Karpas-422 (cell line): Measurements from ENCODE around the gene SPNS2. TPM values are rescaled to one million over a fixed set of nuclear protein-coding genes. Genes with fewer than 3 reads are reported as not detected.

ENCODE experiments used
- DNase-seq: peaks from one replicate; pipeline ENCODE4 v3.0.0-alpha.2; 2015
- H2AFZ ChIP-seq: fragments of 200-600 bp; sonication (generic); 2 replicates; pipeline ENCODE4 v1.6.1; 2014; ENCODE audit warnings: antibody characterized with exemption, low read length, mixed read lengths
- H3K27ac ChIP-seq: fragments of 200-600 bp; sonication (generic); 2 replicates; pipeline ENCODE4 v1.5.1; 2014; ENCODE audit warnings: mild to moderate bottlenecking, low read length, moderate library complexity
- H3K27me3 ChIP-seq: fragments of 200-600 bp; sonication (generic); 2 replicates; pipeline ENCODE4 v1.6.1; 2014; ENCODE audit warnings: low read length, mixed read lengths
- H3K36me3 ChIP-seq: fragments of 200-600 bp; sonication (generic); 2 replicates; pipeline ENCODE4 v1.6.1; 2014; ENCODE audit warnings: low read length, mixed read lengths; ENCODE audit not compliant: insufficient read depth
- H3K4me1 ChIP-seq: fragments of 200-600 bp; sonication (generic); 2 replicates; pipeline ENCODE4 v1.6.1; 2014; ENCODE audit warnings: mild to moderate bottlenecking, low read length, mixed read lengths
- H3K4me2 ChIP-seq: fragments of 200-600 bp; sonication (generic); 2 replicates; pipeline ENCODE4 v1.6.1; 2014; ENCODE audit warnings: low read length, low read depth, mild to moderate bottlenecking; ENCODE audit not compliant: poor library complexity, severe bottlenecking
- H3K4me3 ChIP-seq: fragments of 200-600 bp; sonication (generic); 2 replicates; pipeline ENCODE4 v1.5.1; 2014; ENCODE audit warnings: mild to moderate bottlenecking, antibody characterized with exemption, low read length, mixed read lengths
- H3K79me2 ChIP-seq: fragments of 200-600 bp; sonication (generic); 2 replicates; pipeline ENCODE4 v1.6.1; 2014; ENCODE audit warnings: mild to moderate bottlenecking, low read length, mixed read lengths
- H3K9ac ChIP-seq: fragments of 200-600 bp; sonication (generic); 2 replicates; pipeline ENCODE4 v1.6.0; 2014; ENCODE audit warnings: low read length
- H3K9me2 ChIP-seq: fragments of 200-600 bp; sonication (generic), shearing (Covaris generic); replicated peaks from 2 replicates; pipeline ENCODE4 v1.6.0; 2014; ENCODE audit warnings: mild to moderate bottlenecking, low read length, moderate library complexity; ENCODE audit not compliant: insufficient read depth
- H3K9me3 ChIP-seq: fragments of 300-700, 200-600 bp; sonication (generic); 2 replicates; pipeline ENCODE4 v1.6.1; 2014; ENCODE audit warnings: low read length, mixed read lengths
- H4K20me1 ChIP-seq: fragments of 200-600 bp; sonication (generic); 2 replicates; pipeline ENCODE4 v1.6.1; 2014; ENCODE audit warnings: mild to moderate bottlenecking, antibody characterized with exemption, low read length, low read depth; ENCODE audit not compliant: insufficient read depth
- total RNA-seq: library from RNA; depleted of rRNA; stranded (reverse); fragments of >200 nt; shearing (Covaris generic); gene quantifications from 2 replicates; pipeline ENCODE4 v1.2.3, GENCODE V29; 2014; ENCODE audit warnings: low replicate concordance

Gene SPNS2
- total RNA-seq, 1 experiment from 2014 or later: not detected

- Histone ChIP-seq H3K79me2 (no peaks in the 10 kb centered on the region), H4K20me1 (no peaks in the 10 kb centered on the region), H3K36me3 (no peaks in the 10 kb centered on the region), H3K9ac (no peak overlapping the region), H3K4me2 (no peak overlapping the region), H2AFZ (no peak overlapping the region), H3K9me3 (no peaks in the 10 kb centered on the region), H3K27ac (no peak overlapping the region), H3K27me3 (no peaks in the 10 kb centered on the region), H3K4me1 (peaks cover 5% of the 10 kb centered on the region), H3K4me3 (no peak overlapping the region), H3K9me2 (no peaks in the 10 kb centered on the region)
- DNase-seq: no peak
Measured at GRCh38 chr17:4478318-4478830, 20.3 kb upstream of the SPNS2 start.

DNA sequence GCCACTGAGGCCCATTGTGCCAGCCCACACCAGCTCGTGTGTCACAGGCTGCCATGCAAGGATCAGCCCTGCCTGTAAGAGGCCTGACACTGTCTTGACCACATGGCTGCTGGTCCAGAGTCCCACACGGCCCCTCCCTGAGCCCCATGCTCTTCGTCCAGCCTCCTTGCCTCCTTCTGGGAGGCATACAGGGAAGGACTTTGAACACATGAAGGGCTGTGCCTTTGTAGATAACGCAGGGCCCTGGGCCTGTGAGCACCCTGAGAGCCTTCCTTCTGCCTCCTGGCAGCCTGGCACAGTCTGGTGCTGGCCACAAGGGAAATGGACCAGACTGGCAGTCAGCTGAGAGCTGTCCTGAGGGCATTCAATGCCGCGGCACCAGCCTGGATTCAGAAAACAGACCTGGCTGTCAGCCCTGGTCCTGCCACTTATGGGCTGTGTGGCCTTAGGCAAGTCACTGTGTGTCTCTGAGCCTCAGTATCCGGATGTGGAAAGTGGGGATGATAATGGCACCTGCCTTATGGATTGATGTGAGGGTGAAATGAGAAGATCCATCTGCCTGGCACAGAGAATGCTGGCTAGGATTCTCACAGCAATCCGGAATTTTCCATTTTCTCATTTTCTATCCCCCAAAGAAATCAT lies 19.2 kb upstream of the SPNS2 start:
- H2AFZ ChIP-seq: no peak overlapping the region
- H3K9me3 ChIP-seq: no peaks in the 10 kb centered on the region
- DNase-seq: no peak
- H3K4me2 ChIP-seq: no peak overlapping the region
- H3K4me3 ChIP-seq: no peak overlapping the region
- no peak overlapping the region for H3K27ac ChIP-seq
- H3K27me3 ChIP-seq: no peaks in the 10 kb centered on the region
- H3K9me2 ChIP-seq: no peaks in the 10 kb centered on the region
- no peak overlapping the region for H3K9ac ChIP-seq
- H3K36me3 ChIP-seq: no peaks in the 10 kb centered on the region
- H4K20me1 ChIP-seq: no peaks in the 10 kb centered on the region; the same call in 1 of the 2 replicates
- H3K4me1 ChIP-seq: peaks cover 5% of the 10 kb centered on the region
- no peaks in the 10 kb centered on the region for H3K79me2 ChIP-seq

DNA sequence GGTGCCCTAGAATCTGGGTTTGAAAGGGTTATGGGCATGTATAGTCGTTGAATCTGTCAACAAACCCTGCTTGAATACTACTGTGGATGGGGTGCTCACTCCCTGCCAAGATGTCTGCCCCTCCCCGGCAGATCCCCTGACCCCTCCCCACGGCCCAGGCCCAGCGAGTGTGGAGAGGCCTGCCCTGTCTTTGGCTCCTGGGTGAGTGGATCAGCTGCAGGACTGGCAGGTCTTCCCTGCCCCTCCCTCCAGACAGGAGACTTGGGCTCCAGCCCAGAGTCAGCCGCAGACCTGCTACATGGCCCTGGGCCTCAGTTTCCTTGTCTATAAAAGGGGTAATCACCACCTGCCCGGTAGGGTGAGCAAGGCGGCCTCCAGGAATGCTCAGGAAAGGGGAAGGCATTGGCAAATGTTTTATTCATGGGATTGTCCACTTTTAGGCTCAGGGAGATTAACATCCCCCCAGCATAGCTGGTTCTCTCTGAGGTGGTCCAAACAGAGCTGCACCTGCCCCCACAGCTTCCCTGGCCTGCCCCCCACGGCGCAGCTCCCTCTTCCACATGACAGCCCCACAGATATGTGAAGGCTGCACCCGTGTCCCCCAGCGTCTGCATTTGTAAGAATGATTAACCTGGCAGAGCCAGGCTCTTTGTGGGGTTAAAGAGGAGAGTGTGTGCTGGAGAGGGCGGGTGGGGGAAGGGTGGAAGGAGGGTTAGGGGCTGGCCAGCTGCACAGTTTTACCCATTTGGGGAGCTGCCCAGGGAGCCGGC lies 18.5 kb upstream of the SPNS2 start:
- Histone ChIP-seq H3K27me3 (no peaks in the 10 kb centered on the region), H3K4me1 (peaks cover 5% of the 10 kb centered on the region), H3K4me3 (no peak overlapping the region), H3K9me3 (no peaks in the 10 kb centered on the region), H3K9me2 (no peaks in the 10 kb centered on the region), H3K27ac (no peak overlapping the region), H3K79me2 (no peaks in the 10 kb centered on the region), H4K20me1 (no peaks in the 10 kb centered on the region; the same call in 1 of the 2 replicates), H3K9ac (no peak overlapping the region), H3K4me2 (no peak overlapping the region), H3K36me3 (no peaks in the 10 kb centered on the region), H2AFZ (no peak overlapping the region)
- DNase-seq: no peak

GRCh38 chr17:4480929-4481898 lies 17.5 kb upstream of the SPNS2 start:
- Histone ChIP-seq H3K4me1 (peaks cover 5% of the 10 kb centered on the region), H3K4me2 (no peak overlapping the region), H3K9me3 (no peaks in the 10 kb centered on the region), H2AFZ (no peak overlapping the region), H3K9me2 (no peaks in the 10 kb centered on the region), H3K79me2 (no peaks in the 10 kb centered on the region), H3K9ac (no peak overlapping the region), H3K27me3 (no peaks in the 10 kb centered on the region), H3K4me3 (no peak overlapping the region), H4K20me1 (no peaks in the 10 kb centered on the region; the same call in 1 of the 2 replicates), H3K27ac (no peak overlapping the region), H3K36me3 (no peaks in the 10 kb centered on the region)
- DNase-seq: no peak

GRCh38 chr17:4482338-4483011 lies 16.2 kb upstream of the SPNS2 start:
- Histone ChIP-seq H3K4me2 (no peak overlapping the region), H3K27ac (no peak overlapping the region), H3K79me2 (no peaks in the 10 kb centered on the region), H3K9me2 (no peaks in the 10 kb centered on the region), H4K20me1 (no peaks in the 10 kb centered on the region; the same call in 1 of the 2 replicates), H2AFZ (no peak overlapping the region), H3K4me3 (no peak overlapping the region), H3K9ac (no peak overlapping the region), H3K27me3 (no peaks in the 10 kb centered on the region), H3K36me3 (no peaks in the 10 kb centered on the region), H3K4me1 (peaks cover 5% of the 10 kb centered on the region), H3K9me3 (no peaks in the 10 kb centered on the region)
- DNase-seq: no peak

DNA sequence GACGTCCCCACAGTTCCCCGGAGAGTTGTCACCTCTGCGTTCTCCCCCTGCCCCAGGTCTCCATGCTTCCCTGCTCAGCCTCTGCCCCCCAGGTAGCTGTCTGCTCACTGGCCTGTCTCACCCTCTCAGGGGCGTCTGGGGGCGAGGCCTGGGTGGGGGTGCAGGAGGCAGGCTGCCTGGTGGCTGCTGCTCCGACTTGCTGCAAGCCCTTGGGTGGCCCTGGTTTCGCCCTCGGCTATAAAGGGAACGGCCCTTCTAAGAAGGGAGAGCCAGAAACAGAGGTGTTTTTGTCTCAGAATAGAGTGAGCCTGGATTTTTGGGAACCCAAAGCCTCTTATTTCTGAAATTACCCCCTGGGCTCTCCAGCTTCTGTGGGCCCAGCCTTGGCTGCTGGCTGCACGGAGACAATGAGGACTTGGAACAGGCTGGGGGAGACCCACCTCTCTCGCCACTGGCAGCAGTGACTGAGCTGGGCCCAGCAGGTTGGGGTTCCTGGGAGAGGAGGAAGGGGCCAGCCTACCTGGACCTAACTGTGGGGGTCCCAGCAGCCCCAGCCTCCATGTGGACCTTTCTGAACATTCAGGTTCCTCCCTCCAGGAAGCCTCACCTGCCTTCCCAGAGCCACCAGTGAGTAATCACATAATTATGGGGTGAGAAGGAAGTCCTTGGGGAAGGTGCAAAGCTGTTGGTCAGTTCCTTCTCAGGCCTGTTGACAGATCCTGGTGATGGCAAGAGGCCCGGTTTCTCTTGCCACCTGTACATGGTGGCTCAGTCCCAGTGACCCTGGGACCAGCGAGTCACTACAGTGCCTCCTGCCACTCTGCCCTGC lies 15.5 kb upstream of the SPNS2 start:
- Histone ChIP-seq H3K4me3 (no peak overlapping the region), H3K9ac (no peak overlapping the region), H3K27ac (no peak overlapping the region), H4K20me1 (no peaks in the 10 kb centered on the region; the same call in 1 of the 2 replicates), H3K4me2 (no peak overlapping the region), H2AFZ (no peak overlapping the region), H3K9me2 (no peaks in the 10 kb centered on the region), H3K36me3 (no peaks in the 10 kb centered on the region), H3K4me1 (peaks cover 5% of the 10 kb centered on the region), H3K9me3 (no peaks in the 10 kb centered on the region), H3K79me2 (no peaks in the 10 kb centered on the region), H3K27me3 (no peaks in the 10 kb centered on the region)
- DNase-seq: no peak
